Parathyroid adenoma (tissue), 2 donors: Measurements from ENCODE around the gene TEKT4.
"Not testable (repeated sequence)": the region's sequence is repeated elsewhere in the genome, so short reads cannot be mapped to it uniquely, and the experiment has no call there.

ENCODE experiments used
- H2AFZ ChIP-seq: fragments of 300-600 bp; sonication (generic); one replicate; pipeline ENCODE4 v1.7.0; 2017; ENCODE audit warnings: antibody characterized with exemption, mild to moderate bottlenecking
- H3K27ac ChIP-seq: fragments of 300-600 bp; sonication (generic); one replicate; pipeline ENCODE4 v1.7.0; 2017
- H3K27me3 ChIP-seq: fragments of 300-600 bp; sonication (generic); one replicate; pipeline ENCODE4 v1.7.0; 2017; ENCODE audit warnings: low read length; ENCODE audit not compliant: control insufficient read depth, insufficient read depth
- H3K36me3 ChIP-seq: fragments of 300-600 bp; sonication (generic); one replicate; pipeline ENCODE4 v1.7.0; 2017; ENCODE audit warnings: low read length; ENCODE audit not compliant: control insufficient read depth, insufficient read depth
- H3K4me1 ChIP-seq: fragments of 300-600 bp; sonication (generic); one replicate; pipeline ENCODE4 v1.7.0; 2017; ENCODE audit warnings: control low read depth
- H3K4me2 ChIP-seq: fragments of 300-600 bp; sonication (generic); one replicate; pipeline ENCODE4 v1.7.0; 2017; ENCODE audit warnings: low read length
- H3K4me3 ChIP-seq: fragments of 300-600 bp; sonication (generic); one replicate; pipeline ENCODE4 v1.7.0; 2017; ENCODE audit warnings: low read depth, low read length
- H3K79me2 ChIP-seq: fragments of 300-600 bp; sonication (generic); one replicate; pipeline ENCODE4 v1.7.0; 2017; ENCODE audit warnings: control low read depth
- H3K9ac ChIP-seq: fragments of 300-600 bp; sonication (generic); one replicate; pipeline ENCODE4 v1.7.0; 2017; ENCODE audit warnings: mild to moderate bottlenecking
- H3K9me3 ChIP-seq: fragments of 300-600 bp; sonication (generic); one replicate; pipeline ENCODE4 v1.7.0; 2017; ENCODE audit warnings: low read length; ENCODE audit not compliant: control insufficient read depth
- TF ChIP-seq, protein P1 (sequence below): fragments of 300-600 bp; sonication (generic); IDR thresholded peaks from one replicate; pipeline ENCODE4 v1.7.0; 2017; ENCODE audit warnings: antibody characterized with exemption, mild to moderate bottlenecking
- donor health status: primary hyperparathyroidism.

TEKT4 gene, protein sequence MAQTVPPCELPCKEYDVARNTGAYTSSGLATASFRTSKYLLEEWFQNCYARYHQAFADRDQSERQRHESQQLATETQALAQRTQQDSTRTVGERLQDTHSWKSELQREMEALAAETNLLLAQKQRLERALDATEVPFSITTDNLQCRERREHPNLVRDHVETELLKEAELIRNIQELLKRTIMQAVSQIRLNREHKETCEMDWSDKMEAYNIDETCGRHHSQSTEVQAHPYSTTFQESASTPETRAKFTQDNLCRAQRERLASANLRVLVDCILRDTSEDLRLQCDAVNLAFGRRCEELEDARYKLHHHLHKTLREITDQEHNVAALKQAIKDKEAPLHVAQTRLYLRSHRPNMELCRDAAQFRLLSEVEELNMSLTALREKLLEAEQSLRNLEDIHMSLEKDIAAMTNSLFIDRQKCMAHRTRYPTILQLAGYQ

DNA sequence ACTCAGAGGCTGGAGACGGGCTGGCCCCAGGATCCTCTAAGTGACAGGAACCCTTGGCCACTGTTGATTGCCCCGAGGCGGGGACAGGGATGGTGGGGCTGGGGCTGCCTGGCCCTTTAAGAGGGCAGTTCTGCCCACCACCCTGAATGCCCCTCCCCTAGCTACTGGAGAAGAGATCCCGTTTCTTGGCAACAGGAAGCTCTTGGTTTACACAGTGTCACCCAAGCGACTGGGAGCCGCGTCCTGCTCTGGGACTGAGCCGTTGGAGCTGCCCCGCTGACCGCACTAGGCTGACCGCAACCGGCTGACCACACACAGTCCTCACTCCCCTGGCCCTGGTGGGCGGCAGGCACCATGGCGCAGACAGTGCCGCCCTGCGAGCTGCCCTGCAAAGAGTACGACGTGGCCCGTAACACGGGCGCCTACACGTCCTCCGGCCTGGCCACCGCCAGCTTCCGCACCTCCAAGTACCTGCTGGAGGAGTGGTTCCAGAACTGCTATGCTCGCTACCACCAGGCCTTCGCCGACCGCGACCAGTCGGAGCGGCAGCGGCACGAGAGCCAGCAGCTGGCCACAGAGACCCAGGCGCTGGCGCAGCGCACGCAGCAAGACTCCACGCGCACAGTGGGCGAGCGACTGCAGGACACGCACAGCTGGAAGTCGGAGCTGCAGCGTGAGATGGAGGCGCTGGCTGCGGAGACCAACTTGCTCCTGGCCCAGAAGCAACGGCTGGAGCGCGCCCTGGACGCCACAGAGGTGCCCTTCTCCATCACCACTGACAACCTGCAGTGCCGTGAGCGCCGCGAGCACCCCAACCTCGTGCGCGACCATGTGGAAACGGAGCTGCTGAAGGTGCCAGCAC lies at the start of gene TEKT4:
TEKT4 (plus strand) TSS at position 205 of the 862 bp plus-strand sequence; CDS start at position 355, 150 bp downstream.
- peak within 1 kb of the TSS; percentile 57 for H3K4me2 ChIP-seq
- H2AFZ ChIP-seq: peak within 1 kb of the TSS; percentile 64
- TF ChIP-seq, protein P1, sequence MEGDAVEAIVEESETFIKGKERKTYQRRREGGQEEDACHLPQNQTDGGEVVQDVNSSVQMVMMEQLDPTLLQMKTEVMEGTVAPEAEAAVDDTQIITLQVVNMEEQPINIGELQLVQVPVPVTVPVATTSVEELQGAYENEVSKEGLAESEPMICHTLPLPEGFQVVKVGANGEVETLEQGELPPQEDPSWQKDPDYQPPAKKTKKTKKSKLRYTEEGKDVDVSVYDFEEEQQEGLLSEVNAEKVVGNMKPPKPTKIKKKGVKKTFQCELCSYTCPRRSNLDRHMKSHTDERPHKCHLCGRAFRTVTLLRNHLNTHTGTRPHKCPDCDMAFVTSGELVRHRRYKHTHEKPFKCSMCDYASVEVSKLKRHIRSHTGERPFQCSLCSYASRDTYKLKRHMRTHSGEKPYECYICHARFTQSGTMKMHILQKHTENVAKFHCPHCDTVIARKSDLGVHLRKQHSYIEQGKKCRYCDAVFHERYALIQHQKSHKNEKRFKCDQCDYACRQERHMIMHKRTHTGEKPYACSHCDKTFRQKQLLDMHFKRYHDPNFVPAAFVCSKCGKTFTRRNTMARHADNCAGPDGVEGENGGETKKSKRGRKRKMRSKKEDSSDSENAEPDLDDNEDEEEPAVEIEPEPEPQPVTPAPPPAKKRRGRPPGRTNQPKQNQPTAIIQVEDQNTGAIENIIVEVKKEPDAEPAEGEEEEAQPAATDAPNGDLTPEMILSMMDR: no peak
- H3K4me3 ChIP-seq: peak within 1 kb of the TSS; percentile 11
- no peaks in the 10 kb centered on the region for H3K4me1 ChIP-seq
- no peaks in the 10 kb centered on the region for H3K79me2 ChIP-seq
- no peak within 1 kb of the TSS for H3K27ac ChIP-seq
- H3K9me3 ChIP-seq: no peaks in the 10 kb centered on the region
- no peaks in the 10 kb centered on the region for H3K27me3 ChIP-seq
- H3K36me3 ChIP-seq: no peaks in the 10 kb centered on the region
- H3K9ac ChIP-seq: no peak within 1 kb of the TSS

DNA sequence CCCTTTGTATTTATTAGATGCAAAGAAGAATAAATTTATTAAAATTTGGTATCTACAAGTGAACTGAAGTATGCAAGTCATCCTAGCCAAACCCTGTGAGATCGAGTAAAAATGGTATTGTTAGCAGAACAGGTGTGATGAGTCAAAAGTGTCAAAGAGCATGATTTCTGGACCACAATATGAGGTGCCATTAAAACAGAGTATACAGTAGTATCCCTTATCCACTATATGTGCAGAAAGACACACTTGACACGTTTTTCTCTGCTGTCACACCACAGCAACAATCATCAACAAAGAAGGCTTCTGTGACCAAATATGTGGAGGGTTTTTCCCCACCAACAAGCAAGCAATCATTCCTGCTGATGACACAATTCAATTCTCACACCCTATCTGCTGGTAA lies 32.0 kb upstream of the TEKT4 start:
- not testable (repeated sequence) for H3K9ac ChIP-seq, H2AFZ ChIP-seq, H3K4me3 ChIP-seq, H3K4me2 ChIP-seq, H3K27me3 ChIP-seq, H3K79me2 ChIP-seq, H3K9me3 ChIP-seq, H3K36me3 ChIP-seq, H3K4me1 ChIP-seq, H3K27ac ChIP-seq

DNA sequence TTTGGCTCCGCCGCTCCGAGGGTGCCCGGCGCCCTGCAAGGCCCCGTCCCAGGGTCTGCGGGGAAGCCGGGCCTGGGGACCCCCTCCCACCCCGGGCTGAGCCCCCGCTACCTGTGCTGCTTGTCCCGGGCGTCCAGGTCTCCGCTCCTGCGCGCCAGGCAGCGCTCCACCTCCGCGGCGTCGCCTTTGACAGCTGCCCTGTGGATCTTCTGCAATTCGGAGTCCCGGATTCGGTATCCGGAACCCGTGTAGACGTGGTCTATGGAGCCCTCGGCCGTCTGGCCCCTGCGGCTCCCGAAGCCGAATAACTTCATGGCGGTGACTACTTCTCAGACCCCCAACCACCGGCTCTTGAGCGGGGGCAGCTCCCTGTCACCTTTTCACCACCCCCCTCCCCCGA lies 14.4 kb upstream of the TEKT4 start:
- H3K4me2 ChIP-seq: peak overlapping the region; percentile 57
- not testable (repeated sequence) for H3K79me2 ChIP-seq, H3K27ac ChIP-seq, H3K4me1 ChIP-seq, H3K9me3 ChIP-seq, H3K27me3 ChIP-seq, H3K36me3 ChIP-seq, H3K4me3 ChIP-seq, H3K9ac ChIP-seq
- H2AFZ ChIP-seq: peak overlapping the region; percentile 79

DNA sequence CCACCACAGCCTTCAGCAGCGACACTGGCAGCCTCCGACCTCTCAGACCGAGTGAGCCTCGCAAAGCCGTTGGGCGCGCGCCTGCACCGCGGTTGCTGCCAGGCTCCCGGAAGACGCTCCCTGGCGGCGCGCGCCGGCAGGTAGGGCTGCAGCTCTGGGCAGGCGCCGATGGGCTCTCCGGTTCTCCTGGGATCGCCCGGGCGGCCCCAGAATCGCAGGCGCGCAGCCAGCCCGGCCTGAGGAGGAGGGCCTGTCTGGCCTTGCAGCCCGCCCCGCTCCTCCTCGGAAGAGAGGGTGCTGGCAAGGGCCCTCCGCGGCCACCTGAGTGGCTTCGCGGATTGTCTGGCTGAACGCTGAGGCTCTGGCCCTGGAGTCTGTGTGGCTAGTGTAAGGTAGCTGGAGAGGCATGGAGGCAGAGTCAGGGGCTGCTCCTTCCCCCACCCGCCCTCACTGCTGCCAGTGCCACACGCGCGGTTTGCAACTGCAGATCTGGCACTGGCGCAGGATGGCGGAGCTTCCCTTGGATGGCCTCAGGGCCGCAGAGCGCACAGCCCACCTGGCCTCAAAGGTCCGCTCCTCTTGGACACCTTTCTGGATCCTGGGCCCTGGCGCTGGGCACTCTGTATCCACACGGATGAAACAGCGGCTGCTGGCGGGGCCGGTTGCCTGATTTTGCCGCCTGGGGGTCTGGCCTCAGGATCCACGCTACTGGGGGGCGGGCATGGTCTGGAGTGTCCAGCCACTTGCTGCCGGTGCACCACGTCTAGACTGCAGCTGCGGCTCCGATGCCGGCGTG lies 13.7 kb upstream of the TEKT4 start:
- H3K27ac ChIP-seq: peak overlapping the region; percentile 11
- H3K4me3 ChIP-seq, H3K9ac ChIP-seq: not testable (repeated sequence)

DNA sequence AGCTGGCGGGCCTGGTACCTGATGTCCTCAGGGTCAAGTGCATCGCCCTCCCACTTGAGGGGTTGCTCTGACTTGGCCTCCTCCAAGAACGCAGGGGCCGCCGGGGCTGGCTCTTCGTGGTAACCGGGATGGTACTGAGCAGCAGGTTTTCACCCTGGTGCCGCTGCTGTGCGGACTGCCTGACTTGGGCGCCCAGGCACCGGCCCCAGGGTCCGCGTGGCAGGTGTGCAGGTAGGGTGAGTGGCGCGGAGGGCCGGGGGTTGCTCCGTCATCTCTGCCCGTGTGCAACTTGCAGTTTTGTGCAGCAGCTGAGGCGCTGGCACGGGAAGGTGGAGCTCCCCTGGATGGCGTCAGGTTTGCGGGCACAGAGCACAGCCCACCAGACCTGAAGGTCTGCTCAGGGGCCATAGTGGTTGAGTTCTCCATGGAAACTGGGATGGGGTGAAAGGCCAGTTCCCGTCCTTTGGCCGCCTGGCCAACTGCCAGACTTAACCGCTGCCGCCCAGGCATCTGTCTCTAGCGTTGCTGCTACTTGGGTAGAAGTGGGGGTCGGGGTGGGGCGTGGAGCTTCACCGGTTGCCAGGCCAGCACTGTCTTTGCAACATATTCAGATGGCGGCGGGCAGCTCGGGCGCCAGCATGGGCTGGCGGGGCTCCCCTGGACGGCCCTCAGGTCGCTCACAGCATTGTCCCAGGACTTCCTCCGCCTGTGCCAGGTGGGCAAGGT lies 12.9 kb upstream of the TEKT4 start:
- not testable (repeated sequence) for H3K36me3 ChIP-seq, H3K4me3 ChIP-seq, H3K27me3 ChIP-seq, H3K4me1 ChIP-seq, H3K9me3 ChIP-seq, H3K4me2 ChIP-seq, H3K27ac ChIP-seq, H3K79me2 ChIP-seq, H3K9ac ChIP-seq
- peak overlapping the region; percentile 79 for H2AFZ ChIP-seq

More for the DNA sequence above, 13.7 kb upstream of the TEKT4 start:
- Histone ChIP-seq H2AFZ (peak overlapping the region; percentile 79), H3K4me2 (peak overlapping the region; percentile 57)
- not testable (repeated sequence) for H3K4me1 ChIP-seq, H3K9me3 ChIP-seq, H3K79me2 ChIP-seq, H3K27me3 ChIP-seq, H3K36me3 ChIP-seq
